GM19239 (cell line): ENCODE measurements around the gene PTGER1.
"Not testable (repeated sequence)": the region's sequence is repeated elsewhere in the genome, so short reads cannot be mapped to it uniquely, and the experiment has no call there.

Experiments
- DNase-seq: peaks from one replicate; pipeline ENCODE4 v3.0.0; 2011; ENCODE audit warnings: low spot score; ENCODE audit not compliant: insufficient read length
- FAIRE-seq: peaks from 2 replicates; lab custom pipeline; 2011; peaks lifted over from hg19 to GRCh38; lab: Jason Lieb, UNC

The PTGER1 gene, protein sequence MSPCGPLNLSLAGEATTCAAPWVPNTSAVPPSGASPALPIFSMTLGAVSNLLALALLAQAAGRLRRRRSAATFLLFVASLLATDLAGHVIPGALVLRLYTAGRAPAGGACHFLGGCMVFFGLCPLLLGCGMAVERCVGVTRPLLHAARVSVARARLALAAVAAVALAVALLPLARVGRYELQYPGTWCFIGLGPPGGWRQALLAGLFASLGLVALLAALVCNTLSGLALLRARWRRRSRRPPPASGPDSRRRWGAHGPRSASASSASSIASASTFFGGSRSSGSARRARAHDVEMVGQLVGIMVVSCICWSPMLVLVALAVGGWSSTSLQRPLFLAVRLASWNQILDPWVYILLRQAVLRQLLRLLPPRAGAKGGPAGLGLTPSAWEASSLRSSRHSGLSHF

DNA sequence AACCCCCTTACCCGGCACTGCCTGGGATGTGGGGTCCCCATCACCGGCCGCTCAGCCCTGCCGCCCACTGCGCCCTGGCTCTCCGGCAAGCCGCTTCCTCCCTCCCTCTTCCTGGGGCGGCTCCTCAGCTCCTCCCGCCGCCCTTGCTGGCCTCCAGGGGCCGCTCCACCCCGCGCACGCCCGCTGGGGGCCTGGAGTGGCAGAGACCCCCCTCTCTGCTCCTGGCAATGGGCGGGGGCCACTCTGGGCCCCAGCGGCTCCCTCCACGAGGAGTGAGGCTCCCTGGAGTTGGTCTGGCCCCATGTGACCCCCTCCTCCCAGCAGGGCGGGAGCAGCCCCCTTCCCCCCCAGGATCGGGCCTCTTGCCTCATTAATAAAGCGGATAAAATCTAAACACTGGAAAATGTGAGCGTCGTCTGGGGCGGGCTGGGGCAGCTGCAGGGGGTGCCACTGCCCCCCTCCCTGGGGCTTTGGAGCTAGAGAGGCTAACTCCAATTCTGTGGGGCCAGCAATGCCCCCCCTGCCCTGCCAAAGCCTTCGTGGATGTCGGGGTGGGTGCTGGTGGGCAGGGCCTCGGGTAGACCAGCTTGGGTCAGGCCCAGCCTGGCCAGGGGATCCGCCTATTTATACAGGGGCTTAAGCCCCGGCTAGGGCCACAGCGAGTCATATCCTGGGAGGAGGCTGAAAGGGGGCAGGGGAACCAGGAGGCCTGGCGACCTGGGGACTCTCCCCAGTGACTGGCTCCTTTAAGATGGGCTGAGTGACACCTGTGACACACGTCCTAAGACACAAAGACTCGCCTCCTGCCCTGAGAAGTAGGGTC, at the start of gene PTGER1:
TSS of gene PTGER1 (minus strand) at position 104 of the 823 bp plus-strand sequence. CDS start 1,034 bp downstream, outside the sequence.
- FAIRE-seq = no peak
- DNase-seq = no peak

DNA sequence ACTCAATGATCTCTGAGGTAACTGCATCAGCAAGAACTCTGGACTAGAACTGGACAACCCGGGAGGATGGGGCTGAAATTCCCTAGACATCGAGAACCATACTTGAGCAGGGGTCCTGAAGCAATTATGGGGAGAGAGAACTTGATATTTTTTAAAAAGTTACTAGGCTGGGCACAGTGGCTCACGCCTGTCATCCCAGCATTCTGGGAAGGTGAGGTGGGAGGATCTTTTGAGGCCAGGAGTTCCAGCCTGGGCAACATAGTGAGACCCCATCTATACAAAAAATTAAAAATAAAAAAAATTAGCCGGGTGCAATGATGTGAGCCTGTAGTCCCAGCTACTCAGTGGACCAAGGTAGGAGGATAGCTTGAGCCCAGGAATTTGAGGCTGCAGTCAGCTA, 45.4 kb upstream of the PTGER1 start:
- FAIRE-seq (no peak), DNase-seq (no peak)

DNA sequence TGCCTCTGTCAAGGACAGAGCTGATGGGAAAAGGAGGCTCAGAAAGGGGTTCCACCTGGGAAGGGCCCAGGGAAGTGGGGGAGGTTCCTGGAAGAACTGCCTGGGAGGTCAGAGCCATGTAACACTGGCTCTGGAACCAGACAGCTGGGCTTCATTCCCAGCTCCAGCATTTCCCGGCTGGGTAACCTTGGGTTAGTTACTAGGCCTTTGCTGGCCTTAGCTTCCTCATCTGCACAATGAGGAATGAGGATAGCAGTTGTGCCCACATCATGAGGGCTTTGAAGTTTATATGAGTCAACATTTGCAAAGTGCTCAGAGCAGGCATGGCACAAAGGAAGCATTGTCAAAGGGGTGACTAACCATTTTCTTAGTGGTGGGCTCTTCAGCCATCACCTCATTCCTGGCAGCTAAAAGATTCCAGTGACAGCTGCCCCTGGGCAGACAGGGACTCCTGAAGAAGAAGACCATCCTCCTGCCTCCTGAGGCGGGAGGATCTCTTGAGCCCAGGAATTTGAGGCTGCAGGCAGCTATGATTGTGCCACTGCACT, 44.8 kb upstream of the PTGER1 start:
- no peak for DNase-seq
- FAIRE-seq = no peak

DNA sequence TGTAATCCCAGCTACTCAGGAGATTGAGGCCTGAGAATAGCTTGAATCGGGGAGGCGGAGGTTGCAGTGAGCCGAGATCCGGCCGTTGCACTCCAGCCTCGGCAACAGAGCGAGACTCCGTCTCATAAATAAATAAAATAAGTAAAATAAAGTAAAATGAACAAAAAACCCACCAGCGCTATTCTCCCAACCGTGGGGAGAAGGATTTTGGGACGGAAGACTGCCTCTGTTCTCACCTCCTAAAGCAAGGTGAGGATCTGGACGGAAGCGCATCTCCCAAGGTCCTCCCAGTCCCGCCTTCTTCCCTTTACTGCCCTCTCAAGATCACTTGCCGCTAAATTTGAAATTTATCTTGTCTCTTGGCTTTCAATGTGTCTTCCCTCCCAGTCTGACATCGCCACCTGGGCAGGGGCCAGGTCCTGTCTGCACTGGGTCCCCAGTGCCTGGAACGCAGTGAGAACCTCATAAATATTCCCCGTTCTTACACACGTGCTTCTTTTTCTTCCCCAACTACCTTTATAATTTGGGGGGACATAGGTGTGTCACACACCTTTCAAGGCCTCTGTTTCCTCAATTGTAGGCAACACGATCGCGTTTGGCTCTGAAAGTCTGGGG, 44.2 kb upstream of the PTGER1 start:
- no peak for DNase-seq
- no peak for FAIRE-seq

DNA sequence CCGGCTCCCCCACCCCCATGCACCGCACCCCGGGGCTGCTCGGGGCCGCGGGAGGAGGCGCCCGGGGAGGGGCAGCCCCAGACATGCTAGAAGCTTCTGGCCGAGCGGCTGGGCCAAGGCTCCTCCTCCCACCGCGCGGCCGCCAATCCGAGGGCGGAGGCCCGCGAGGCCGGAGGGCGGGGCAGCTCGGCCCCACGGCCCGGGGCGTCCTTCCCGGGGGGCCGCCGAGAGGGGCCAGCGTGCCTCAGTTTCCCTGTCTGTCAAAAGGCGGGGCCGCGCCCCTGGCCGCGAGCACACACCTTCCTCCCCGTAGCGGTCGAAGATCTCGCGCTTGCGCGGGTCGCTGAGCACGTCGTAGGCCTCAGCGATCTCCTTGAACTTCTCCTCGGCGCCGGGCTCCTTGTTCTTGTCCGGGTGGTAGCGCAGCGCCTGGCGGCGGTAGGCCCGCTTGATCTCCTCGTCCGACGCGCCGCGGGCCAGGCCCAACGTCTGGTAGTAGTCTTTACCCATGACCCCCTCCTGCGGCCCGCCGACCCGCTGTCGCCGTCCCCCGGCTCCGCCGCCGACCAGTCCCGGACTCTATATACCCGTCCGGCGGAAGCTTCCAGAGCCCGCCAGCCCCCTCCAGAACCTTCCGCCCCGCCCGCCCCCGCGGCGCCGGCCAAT, 42.8 kb upstream of the PTGER1 start, which contains the start of gene DNAJB1:
TSS of gene DNAJB1 (minus strand) at position 558 of the 666 bp plus-strand sequence. CDS start at position 510, 48 bp downstream.
- DNase-seq = peak; percentile 88
- FAIRE-seq = no peak

DNA sequence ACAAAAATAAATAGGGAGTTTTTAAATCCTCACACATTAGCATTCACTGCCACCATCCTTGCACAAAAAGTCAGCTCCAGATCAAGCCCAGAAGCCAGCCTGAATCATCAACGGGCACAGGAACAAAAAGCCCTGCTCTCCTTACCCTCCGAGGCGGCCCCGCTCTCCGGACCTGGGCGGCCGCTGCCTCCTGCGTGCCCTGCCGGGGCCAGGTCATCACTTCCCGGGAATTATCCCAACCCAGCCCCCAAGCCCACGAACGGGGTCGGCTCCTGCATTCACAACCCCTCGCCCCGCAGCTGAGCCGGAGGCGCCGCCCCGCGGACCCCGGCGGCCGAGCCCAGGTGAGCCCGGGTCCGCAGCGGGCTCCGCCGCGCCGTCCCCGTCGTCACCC, 42.3 kb upstream of the PTGER1 start:
- no peak for DNase-seq
- no peak for FAIRE-seq

DNA sequence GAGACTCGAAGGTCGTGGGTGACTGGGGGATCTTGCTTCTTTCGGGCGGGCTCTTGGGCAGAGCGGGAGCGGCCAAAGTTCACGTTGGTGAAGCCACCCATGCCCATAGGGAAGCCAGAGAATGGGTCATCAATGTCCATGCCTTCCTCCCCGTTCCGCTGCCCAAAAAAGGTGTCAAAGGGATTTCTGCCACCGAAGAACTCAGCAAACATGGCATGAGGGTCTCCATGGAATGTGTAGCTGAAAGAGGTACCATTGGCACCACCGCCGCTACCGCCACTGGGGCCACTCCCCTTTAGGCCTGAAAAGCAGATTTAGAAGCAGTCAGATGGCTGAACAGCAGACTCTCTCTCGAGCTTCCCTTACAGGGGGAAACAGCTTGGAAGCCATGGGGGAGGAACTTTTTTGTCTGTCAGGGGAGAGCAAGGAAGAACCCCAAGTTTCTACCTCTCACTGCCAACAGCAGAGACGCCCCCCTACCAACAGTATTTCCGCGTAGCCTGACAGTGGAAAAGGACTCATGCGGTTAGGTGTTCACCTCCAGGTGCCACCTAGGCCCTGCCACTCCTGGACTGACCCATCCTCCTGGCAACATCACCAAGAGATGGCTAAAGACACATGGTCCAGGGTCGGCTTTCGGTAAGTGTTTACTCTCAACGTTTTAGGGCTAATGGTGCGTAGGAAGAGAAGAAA, 41.7 kb upstream of the PTGER1 start:
- FAIRE-seq (no peak), DNase-seq (no peak)

DNA sequence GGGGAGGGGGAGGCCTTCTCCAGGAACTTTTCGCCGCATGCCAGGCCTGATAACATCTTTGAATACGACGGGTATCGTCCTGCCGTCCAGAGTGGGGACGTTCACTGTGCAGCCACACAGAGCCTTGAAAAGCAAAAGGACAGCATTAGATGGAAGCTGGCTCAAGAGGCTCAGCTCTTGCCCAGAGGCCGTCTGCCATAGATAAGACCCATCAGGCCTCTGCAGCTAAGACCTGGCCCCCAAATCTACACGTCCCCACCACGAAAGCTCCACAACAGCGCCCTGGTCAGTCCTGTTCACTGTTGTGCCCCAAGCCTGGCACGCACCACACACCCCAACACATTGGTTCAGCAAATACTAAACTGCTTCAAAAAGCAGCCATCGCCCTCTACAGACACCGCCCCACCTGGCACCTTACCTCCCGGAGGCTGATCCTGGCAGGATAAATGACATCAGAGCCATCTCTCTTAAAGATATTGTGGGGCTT, 40.9 kb upstream of the PTGER1 start:
- no peak for FAIRE-seq
- DNase-seq = no peak

DNA sequence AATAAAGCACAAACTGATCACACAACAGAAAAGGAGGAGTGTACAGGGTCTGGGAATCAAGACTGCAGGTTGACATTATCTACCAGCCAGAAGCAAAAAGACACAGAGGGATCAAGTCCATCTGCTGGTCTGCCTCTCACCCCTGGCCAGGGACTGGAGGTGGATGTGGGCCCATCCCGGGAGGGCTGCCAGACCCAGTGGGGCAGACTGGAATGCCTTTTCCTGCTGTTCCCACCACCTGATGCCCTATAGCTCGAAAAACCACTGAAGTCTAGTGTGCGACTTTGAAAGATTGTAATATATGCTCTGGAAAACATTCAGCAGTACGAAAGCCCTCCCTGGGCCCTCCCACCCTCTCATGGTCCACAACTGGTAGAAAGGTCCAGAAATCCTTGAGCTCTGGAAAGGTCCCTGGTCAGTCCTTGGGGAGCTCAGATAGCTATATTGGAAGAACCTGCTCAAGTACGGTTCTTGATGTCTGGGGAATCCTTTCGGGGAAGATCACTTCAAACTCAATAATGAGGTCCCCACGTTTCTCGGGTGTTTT, 40.4 kb upstream of the PTGER1 start:
- FAIRE-seq = no peak
- DNase-seq = no peak

DNA sequence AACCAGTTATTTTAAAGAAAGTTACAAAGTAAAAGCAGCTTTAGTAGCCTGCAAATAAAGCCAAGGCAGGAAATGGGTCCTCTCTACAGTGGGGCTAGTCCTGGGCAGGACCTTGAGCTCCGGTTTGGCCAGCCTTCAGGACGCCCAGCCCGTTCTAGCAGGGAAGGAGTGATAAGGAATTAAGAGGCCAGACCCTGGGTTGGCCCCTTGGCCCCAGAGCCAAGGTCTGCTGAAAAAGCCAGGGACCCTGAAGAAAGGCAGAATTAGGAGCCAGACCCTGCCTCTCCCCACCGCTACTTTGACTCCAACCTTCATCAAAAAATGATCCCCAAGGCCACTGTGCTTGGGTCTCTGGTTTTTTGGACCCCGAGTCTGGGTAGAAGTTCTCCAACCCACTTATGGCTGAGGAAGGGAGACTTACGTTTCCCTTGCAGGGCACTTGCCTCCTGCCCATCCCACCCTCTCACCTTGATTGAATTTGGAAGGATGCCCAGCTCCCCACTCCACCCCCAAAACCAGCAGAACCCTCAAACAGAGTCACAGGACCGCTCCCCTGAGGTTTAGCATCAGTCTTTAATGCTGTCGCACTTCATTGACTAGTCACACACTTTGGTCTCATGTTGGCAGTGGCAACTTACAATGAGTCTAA, 39.2 kb upstream of the PTGER1 start:
- FAIRE-seq (no peak), DNase-seq (no peak)

DNA sequence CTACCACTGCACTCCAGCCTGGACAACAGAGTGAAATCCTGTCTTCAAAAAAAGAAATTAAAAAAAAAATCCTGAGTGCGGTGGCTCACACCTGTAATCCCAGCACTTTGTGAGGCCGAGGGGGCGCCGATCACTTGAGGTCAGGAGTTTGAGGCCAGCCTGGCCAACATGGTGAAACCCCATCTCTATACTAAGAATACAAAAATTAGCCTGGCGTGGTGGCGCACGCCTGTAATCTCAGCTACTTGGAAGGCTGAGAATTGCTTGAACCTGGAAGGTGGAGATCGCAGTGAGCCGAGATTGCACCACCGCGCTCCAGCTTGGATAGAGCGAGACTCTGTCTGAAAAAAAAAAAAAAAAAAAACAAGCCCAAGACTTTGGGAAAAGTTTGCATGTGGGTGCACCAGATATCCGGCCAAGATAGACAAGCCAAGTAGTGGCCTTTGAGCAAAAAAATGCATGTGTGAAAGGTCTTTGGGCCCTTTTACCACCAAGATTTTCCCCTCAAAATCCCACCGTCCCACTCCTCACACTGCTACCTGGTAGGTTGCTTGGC, 37.3 kb upstream of the PTGER1 start:
- FAIRE-seq (no peak), DNase-seq (no peak)

DNA sequence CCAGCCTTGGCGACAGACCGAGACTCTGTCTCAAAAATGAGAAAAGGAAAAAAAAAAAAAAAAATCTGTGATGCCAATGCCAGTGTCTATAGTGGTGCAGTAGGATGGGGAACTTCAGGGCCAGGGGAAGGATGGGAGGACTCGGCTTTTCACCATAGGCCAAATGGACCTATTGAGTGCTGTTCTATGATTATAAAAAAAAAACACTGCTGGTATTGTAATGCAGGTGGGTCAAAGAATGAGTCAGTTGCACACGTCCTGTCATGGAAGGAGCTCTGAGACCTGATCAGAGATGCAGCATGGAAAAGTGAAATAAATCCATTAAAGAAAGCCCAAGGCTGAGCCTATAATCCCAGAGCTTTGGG, 36.1 kb upstream of the PTGER1 start:
- no peak for FAIRE-seq
- no peak for DNase-seq

DNA sequence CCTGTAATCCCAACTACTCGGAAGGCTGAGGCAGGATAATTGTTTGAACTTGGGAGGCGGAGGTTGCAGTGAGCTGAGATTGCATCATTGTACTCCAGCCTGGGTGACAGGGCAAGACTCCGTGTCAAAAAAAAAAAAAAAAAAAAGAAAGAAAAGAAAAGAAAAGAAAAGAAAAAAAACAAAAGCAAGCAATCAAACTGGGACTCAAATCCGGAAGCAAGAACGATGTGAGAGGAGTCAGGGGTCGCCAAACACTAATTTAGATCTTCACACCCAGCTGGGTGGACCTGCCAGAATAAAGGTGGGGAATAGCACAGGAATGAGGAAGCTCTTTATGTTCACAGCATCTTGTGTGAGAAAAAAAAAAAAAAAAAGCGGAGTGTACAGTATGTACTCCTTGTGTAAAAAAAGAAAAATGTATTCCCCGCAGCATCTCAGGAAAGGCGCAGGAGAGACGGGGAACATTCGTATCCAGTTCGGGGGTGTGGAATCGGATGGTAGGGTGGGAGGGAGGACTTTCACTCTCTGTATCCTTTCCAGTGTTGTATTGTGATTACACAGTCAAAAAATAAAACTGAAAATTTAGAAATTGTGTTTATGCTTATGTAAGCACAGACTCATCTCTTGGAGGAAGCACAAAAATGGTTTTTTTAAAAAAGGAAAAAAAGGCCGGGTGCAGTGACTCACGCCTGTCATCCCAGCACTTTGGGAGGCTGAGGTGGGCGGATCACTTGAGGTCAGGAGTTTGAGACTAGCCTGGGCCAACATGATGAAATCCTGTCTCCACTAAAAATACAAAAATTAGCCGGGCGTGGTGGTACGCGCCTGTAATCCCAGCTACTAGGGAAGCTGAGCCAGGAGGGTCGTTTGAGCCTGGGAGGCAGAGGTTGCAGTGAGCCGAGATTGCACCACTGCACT, 35.4 kb upstream of the PTGER1 start:
- FAIRE-seq = no peak

DNA sequence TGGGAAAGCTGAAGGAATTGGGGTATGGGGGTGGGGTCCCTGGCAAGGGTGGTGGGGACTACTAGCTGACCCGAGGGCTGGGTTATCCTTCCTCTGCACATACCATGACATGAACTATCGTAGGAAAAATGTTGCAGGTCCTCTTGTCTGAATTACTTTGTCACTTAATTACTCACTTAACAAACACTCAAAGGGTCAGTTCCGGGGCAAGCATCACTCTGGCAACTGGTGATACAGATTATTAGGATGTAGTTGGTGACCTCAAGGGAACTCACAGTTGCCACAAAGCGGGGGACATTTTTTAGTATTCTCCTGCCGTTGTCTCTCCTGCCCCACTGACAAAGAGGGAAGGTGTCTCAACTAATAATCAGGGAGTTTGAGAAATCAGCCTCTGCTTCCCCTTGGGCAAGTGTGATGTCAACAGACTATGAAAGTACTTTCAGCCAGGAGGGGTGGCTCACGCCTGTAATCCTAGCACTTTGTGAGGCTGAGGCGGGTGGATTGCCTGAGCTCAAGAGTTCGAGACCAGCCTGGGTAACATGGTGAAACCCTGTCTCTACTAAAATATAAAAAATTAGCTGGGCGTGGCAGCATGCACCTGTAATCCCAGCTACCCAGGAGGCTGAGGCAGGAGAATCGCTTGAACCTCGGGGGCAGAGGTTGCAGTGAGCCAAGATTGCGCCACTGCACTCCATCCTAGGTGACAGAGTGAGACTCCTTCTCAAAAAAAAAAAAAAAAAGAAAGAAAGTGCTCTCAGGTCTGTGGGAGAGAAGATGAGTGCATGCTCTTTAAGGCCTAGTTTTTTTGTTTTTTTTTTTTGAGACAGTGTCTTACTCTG, 32.8 kb upstream of the PTGER1 start:
- DNase-seq (no peak), FAIRE-seq (no peak)

More for the DNA sequence above, 35.4 kb upstream of the PTGER1 start:
- DNase-seq = no peak

DNA sequence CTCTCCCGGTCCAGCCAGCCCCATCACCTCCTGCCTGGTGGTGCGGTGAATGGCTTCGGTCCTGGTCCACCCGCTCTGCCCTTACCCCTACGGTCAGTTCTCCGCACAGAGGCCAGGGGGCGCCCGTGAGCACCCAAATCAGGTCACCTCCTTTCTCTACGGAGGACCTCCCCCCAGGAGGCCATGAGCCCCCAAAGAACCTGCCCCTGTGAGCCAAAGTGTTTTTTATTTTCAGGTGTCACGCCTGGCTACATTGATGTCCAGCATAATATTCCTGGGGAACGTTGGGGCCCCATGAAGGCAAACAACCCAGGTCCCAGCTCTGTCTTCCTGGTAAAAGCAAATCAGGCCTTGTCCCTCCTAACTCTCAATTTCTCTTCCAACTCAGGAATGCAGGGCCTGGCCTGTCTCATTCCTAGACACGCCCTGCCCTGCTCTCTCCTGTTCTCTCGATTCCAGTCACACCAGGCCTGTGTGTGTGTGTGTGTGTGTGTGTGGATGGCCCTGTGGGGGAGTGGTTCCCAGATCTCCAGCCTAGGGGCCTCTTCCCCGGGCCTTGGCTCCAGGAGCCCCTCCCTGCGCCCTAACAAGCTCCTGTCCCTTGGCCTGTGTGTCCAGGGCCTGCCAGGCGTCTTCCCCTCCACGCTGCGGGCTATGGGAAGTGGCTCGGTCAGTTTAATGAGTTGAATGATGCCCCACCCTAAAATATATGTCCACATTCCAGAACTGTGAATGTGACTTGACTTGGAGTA, 30.5 kb upstream of the PTGER1 start:
- FAIRE-seq (no peak), DNase-seq (peak; percentile 62)

DNA sequence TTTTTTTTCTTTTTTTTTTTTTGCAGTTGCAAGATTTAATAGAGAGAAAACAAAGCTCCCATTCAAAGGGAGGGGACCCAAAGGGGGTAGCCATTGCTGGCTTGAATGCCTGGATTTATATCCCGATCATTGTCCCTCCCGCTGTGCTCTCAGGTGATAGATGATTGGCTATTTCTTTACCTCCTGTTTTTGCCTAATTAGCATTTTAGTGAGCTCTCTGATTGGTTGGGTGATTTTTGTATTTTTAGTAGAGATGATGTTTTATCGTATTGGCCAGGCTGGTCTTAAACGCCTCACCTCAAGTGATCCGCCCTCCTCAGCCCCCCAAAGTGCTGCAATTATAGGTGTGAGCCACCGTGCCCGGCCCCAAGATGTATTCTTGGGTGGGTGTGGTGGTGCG, 29.4 kb upstream of the PTGER1 start:
- DNase-seq, FAIRE-seq: not testable (repeated sequence)
